A673 (cell line): ENCODE results near the gene XAB2. TPM values are rescaled to one million over a fixed set of nuclear protein-coding genes. Genes with fewer than 3 reads are reported as not detected.

Experiments used
- BruUV-seq: library from RNA; stranded (reverse); fragments of 400-500 nt; replicated peaks from 2 replicates; lab custom pipeline; 2021; lab: Mats Ljungman, UMichigan
- CTCF ChIA-PET: fragments of 300-600 bp; sonication (Branson Sonifier 250); formaldehyde crosslinking; loops from one replicate; lab custom pipeline; 2022; ENCODE audit warnings: antibody characterized with exemption; lab: Charles Lee
- POLR2A ChIA-PET: fragments of 300-600 bp; sonication (Branson Sonifier 250); formaldehyde crosslinking; loops from one replicate; lab custom pipeline; 2022; ENCODE audit warnings: antibody characterized with exemption; ENCODE audit not compliant: low non-redundant PET; lab: Charles Lee
- DNase-seq: peaks from one replicate; pipeline ENCODE4 v3.0.0-alpha.2; 2015; ENCODE audit warnings: low spot score
- H3K27ac ChIP-seq: fragments of 200-600 bp; sonication (generic); 2 replicates; pipeline ENCODE4 v1.5.1; 2016; ENCODE audit warnings: mixed run types, low read depth, mild to moderate bottlenecking, mixed read lengths, antibody characterized with exemption, low read length; ENCODE audit not compliant: poor library complexity, severe bottlenecking
- H3K27me3 ChIP-seq: fragments of 200-600 bp; sonication (generic); replicated peaks from 2 replicates; pipeline ENCODE4 v1.6.1; 2017; ENCODE audit warnings: mixed run types, low read depth, mild to moderate bottlenecking, mixed read lengths, antibody characterized with exemption, low read length; ENCODE audit not compliant: insufficient read depth, poor library complexity
- H3K36me3 ChIP-seq: fragments of 200-600 bp; sonication (generic); 2 replicates; pipeline ENCODE4 v1.6.1; 2016; ENCODE audit warnings: mixed run types, mild to moderate bottlenecking, mixed read lengths, antibody characterized with exemption, low read length; ENCODE audit not compliant: insufficient read depth, poor library complexity, severe bottlenecking
- H3K4me1 ChIP-seq: fragments of 200-600 bp; sonication (generic); 2 replicates; pipeline ENCODE4 v1.6.1; 2017; ENCODE audit warnings: mixed run types, mild to moderate bottlenecking, mixed read lengths, antibody characterized with exemption, low read length; ENCODE audit not compliant: insufficient read depth, poor library complexity, severe bottlenecking
- H3K4me3 ChIP-seq: fragments of 200-600 bp; sonication (generic); 2 replicates; pipeline ENCODE4 v1.5.1; 2016; ENCODE audit warnings: low read depth, mixed run types, mild to moderate bottlenecking, mixed read lengths, low read length; ENCODE audit not compliant: poor library complexity, severe bottlenecking
- H3K9me3 ChIP-seq: fragments of 200-600 bp; sonication (generic); 2 replicates; pipeline ENCODE4 v1.6.1; 2016; ENCODE audit warnings: mixed run types, low read depth, mild to moderate bottlenecking, mixed read lengths, antibody characterized with exemption, low read length; ENCODE audit not compliant: poor library complexity, severe bottlenecking
- EZH2 ChIP-seq: fragments of 200-600 bp; sonication (generic); IDR thresholded peaks from 2 replicates; pipeline ENCODE4 v1.6.1; 2017; ENCODE audit warnings: borderline replicate concordance, low read depth, mild to moderate bottlenecking, mixed read lengths, antibody characterized with exemption, low read length; ENCODE audit not compliant: poor library complexity, severe bottlenecking
- intact Hi-C: fragments of 100-400 bp; cut with micrococcal nuclease; formaldehyde crosslinking; loops from one replicate; pipeline ENCODE4 v1.10.0; 2022; ENCODE audit not compliant: unreplicated experiment
- total RNA-seq: library from RNA; stranded (reverse); gene quantifications from 2 replicates; pipeline ENCODE4 v1.2.3, GENCODE V29; 2021
- TF ChIP-seq, protein P1 (sequence below): fragments of 300-800, 200-600 bp; sonication (generic); conservative IDR thresholded peaks from 2 replicates; pipeline ENCODE4 v1.5.1; 2017; ENCODE audit warnings: low read depth, mild to moderate bottlenecking, antibody characterized with exemption, low read length, moderate library complexity, mixed read lengths

The XAB2 gene
- total RNA-seq, 1 experiment from 2014 or later = 46.8 TPM

DNA sequence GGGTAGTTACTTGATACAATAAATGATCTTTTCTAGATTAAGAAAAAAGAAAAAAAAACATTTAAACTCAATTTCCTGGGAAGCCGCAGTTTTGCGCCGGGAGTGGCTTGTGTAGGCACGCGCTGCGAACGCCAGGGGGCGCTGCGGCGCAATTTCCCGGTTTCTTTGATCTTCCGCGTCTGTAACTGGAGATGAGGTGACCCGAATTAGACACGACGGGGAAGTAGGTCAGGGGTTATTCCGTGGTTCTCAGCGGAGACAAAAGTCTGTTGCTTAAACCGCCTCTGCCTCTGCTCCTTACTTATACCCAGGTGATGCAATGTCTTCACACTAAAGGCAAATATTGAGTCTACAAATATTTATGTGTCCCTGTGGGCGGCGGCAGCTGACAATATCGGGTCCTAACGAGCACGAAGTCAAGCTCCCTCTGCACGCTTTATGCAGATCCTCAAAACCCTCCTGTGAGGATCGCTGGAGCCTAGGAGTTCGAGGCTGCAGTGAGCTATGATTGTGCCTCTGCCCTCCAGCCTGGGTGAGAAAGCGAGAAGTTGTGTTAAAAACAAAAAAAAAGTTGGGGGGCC is 22.8 kb upstream of the XAB2 start:
- intact Hi-C loops = loop anchor here (2.0 to 5.0 kb wide), 2 partner anchors 29 to 150 kb away; partner anchors contain the start of gene TRAPPC5
- TF ChIP-seq, protein P1, sequence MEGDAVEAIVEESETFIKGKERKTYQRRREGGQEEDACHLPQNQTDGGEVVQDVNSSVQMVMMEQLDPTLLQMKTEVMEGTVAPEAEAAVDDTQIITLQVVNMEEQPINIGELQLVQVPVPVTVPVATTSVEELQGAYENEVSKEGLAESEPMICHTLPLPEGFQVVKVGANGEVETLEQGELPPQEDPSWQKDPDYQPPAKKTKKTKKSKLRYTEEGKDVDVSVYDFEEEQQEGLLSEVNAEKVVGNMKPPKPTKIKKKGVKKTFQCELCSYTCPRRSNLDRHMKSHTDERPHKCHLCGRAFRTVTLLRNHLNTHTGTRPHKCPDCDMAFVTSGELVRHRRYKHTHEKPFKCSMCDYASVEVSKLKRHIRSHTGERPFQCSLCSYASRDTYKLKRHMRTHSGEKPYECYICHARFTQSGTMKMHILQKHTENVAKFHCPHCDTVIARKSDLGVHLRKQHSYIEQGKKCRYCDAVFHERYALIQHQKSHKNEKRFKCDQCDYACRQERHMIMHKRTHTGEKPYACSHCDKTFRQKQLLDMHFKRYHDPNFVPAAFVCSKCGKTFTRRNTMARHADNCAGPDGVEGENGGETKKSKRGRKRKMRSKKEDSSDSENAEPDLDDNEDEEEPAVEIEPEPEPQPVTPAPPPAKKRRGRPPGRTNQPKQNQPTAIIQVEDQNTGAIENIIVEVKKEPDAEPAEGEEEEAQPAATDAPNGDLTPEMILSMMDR = peak; percentile 97
- no peak for TF ChIP-seq EZH2
- Histone ChIP-seq H3K9me3 (no peaks in the 10 kb centered on the region), H3K36me3 (no peaks in the 10 kb centered on the region), H3K27me3 (no peaks in the 10 kb centered on the region), H3K4me3 (peak overlapping the region; percentile 20), H3K4me1 (no peaks in the 10 kb centered on the region), H3K27ac (no peak overlapping the region)
- ChIA-PET POLR2A (no interaction called here), CTCF (interaction anchor here (0.8 to 1.2 kb wide), 2 partner anchors 25 to 28 kb away, joined by 3 to 15 read pairs; partner anchors contain the start of genes MCEMP1 and TRAPPC5)
- no TSS peak for BruUV-seq
- DNase-seq = peak; percentile 76

DNA sequence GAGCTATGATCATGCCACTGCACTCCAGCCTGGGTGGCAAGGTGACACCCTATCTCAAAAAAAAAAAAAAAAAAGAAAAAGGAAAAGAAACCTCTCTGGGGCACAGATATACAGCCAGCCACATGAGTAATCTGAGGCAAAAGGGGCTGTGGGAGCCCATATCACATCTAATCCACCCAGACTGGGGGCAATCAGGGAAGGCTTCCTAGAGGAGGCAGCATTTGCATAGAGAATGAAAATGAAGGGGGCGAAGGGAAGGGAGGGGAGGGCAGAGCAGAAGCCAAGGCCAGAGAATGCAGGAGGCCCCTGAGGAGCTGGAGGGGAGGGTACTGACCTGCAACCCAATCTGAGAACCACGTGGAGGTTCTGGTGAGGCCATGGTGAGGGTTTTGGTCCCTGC is 20.8 kb upstream of the XAB2 start:
- Histone ChIP-seq H3K4me3 (no peak overlapping the region), H3K4me1 (no peaks in the 10 kb centered on the region), H3K9me3 (no peaks in the 10 kb centered on the region), H3K27me3 (no peaks in the 10 kb centered on the region), H3K36me3 (no peaks in the 10 kb centered on the region), H3K27ac (no peak overlapping the region)
- intact Hi-C loops = loop anchor here (5.0 kb wide), 1 partner anchor 152 kb away; no protein-coding TSS in a partner anchor
- CTCF ChIA-PET = interaction anchor here (0.6 kb wide), 1 partner anchor 24 kb away, joined by 3 read pairs; no protein-coding TSS in a partner anchor
- no peak for TF ChIP-seq EZH2
- TF ChIP-seq, protein P1 = no peak
- POLR2A ChIA-PET = no interaction called here
- no peak for DNase-seq
- no TSS peak for BruUV-seq

DNA sequence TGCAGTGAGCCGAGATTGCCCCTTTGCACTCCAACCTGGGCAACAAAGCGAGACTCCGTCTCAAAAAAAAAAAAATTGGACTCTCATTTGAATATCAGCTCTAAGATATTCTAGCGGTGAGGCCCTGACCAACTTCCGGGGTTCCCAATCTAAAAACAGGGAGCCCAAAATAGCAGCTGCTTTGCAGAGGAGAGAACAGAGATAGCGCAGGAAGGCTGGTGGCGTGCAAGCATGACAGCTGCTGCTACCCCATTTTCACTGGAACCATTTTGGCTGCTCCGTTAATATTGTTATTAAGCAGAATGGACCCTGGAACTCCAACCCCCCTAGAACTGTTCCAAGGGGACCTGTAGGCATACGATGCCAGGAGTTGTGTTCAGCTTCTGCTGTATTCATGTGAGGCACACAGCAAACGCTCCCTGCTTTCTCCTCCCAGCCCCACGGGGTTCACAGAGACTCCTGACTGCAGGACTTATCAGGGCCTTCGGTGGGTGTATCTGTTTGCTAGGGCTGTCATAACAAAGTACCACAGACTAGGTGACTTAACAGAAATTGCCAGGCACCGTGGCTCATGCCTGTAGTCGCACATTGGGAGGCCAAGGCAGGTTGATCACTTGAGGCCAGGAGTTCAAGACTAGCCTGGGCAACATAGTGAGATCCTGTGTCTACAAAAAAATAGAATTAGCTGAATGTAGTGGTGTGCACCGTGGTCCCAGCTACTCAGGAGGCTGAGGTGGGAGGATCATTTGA is 19.1 kb upstream of the XAB2 start:
- Histone ChIP-seq H3K4me3 (no peak overlapping the region), H3K36me3 (no peaks in the 10 kb centered on the region)
- BruUV-seq = no TSS peak

More for the DNA sequence above, 19.1 kb upstream of the XAB2 start:
- no peak for TF ChIP-seq EZH2
- TF ChIP-seq, protein P1 = no peak
- ChIA-PET CTCF (interaction anchor here (0.6 kb wide), 1 partner anchor 9 kb away, joined by 3 read pairs; no protein-coding TSS in a partner anchor), POLR2A (no interaction called here)
- H3K27me3 ChIP-seq = no peaks in the 10 kb centered on the region
- intact Hi-C loops = no loop called here
- no peaks in the 10 kb centered on the region for H3K4me1 ChIP-seq
- no peak overlapping the region for H3K27ac ChIP-seq
- no peak for DNase-seq
- no peaks in the 10 kb centered on the region for H3K9me3 ChIP-seq
